H9 (cell line): ENCODE data around the gene SSTR3. TPM values are rescaled to one million over a fixed set of nuclear protein-coding genes. Genes with fewer than 3 reads are reported as not detected.

ENCODE experiments used
- DNase-seq: peaks from one replicate; pipeline ENCODE4 v3.0.0-alpha.2; 2017
- H2AFZ ChIP-seq: one replicate; pipeline ENCODE4 v1.6.1; 2013; ENCODE audit warnings: mild to moderate bottlenecking, low read length, control low read depth, moderate library complexity
- H2AK5ac ChIP-seq: 2 replicates; pipeline ENCODE4 v1.6.1; 2013; ENCODE audit warnings: low read length, control low read depth, mixed read lengths; ENCODE audit not compliant: insufficient read length
- H2BK120ac ChIP-seq: one replicate; pipeline ENCODE4 v1.6.1; 2013; ENCODE audit warnings: low read depth, mild to moderate bottlenecking, low read length, control low read depth, inconsistent platforms; ENCODE audit not compliant: poor library complexity, severe bottlenecking
- H2BK12ac ChIP-seq: 2 replicates; pipeline ENCODE4 v1.6.1; 2013; ENCODE audit warnings: low read length, control low read depth, mixed read lengths, low read depth; ENCODE audit not compliant: insufficient read length
- H2BK15ac ChIP-seq: 2 replicates; pipeline ENCODE4 v1.6.1; 2013; ENCODE audit warnings: low read depth, low read length, control low read depth
- H2BK20ac ChIP-seq: one replicate; pipeline ENCODE4 v1.6.1; 2013; ENCODE audit warnings: low read depth, mild to moderate bottlenecking, low read length, control low read depth, inconsistent platforms; ENCODE audit not compliant: poor library complexity, severe bottlenecking
- H2BK5ac ChIP-seq: 2 replicates; pipeline ENCODE4 v1.6.1; 2013; ENCODE audit warnings: low read length, control low read depth, mixed read lengths; ENCODE audit not compliant: insufficient read length
- H3K14ac ChIP-seq: 2 replicates; pipeline ENCODE4 v1.6.1; 2013; ENCODE audit warnings: low read length, control low read depth; ENCODE audit not compliant: insufficient read depth
- H3K18ac ChIP-seq: 2 replicates; pipeline ENCODE4 v1.6.1; 2013; ENCODE audit warnings: low read depth, mild to moderate bottlenecking, mixed read lengths, low read length, control low read depth; ENCODE audit not compliant: insufficient read length
- H3K23ac ChIP-seq: 2 replicates; pipeline ENCODE4 v1.6.1; 2013; ENCODE audit warnings: low read length, control low read depth, mixed read lengths, low read depth; ENCODE audit not compliant: insufficient read length
- H3K23me2 ChIP-seq: 2 replicates; pipeline ENCODE4 v1.6.1; 2013; ENCODE audit warnings: low read depth, mild to moderate bottlenecking, mixed read lengths, low read length, control low read depth; ENCODE audit not compliant: insufficient read length, poor library complexity, severe bottlenecking
- H3K27ac ChIP-seq: 2 replicates; pipeline ENCODE4 v1.5.1; 2013; ENCODE audit warnings: low read length, control low read depth, mixed read lengths, low read depth; ENCODE audit not compliant: insufficient read length
- H3K27me3 ChIP-seq: 2 replicates; pipeline ENCODE4 v1.6.1; 2013; ENCODE audit warnings: low read length, control low read depth, inconsistent platforms; ENCODE audit not compliant: insufficient read depth
- H3K4ac ChIP-seq: 2 replicates; pipeline ENCODE4 v1.6.1; 2013; ENCODE audit warnings: low read depth, mild to moderate bottlenecking, control low read depth, inconsistent platforms, low read length, moderate library complexity
- H3K4me1 ChIP-seq: 2 replicates; pipeline ENCODE4 v1.6.1; 2013; ENCODE audit warnings: low read length, control low read depth, inconsistent platforms; ENCODE audit not compliant: insufficient read depth
- H3K4me2 ChIP-seq: 2 replicates; pipeline ENCODE4 v1.6.1; 2013; ENCODE audit warnings: low read length, control low read depth, mixed read lengths; ENCODE audit not compliant: insufficient read length, insufficient read depth
- H3K56ac ChIP-seq: 2 replicates; pipeline ENCODE4 v1.6.1; 2013; ENCODE audit warnings: low read depth, mild to moderate bottlenecking, mixed read lengths, low read length, control low read depth; ENCODE audit not compliant: insufficient read length
- H3K79me1 ChIP-seq: 2 replicates; pipeline ENCODE4 v1.6.1; 2013; ENCODE audit warnings: low read depth, mild to moderate bottlenecking, moderate library complexity, low read length, control low read depth, inconsistent platforms; ENCODE audit not compliant: insufficient read depth, poor library complexity, severe bottlenecking
- H3K79me2 ChIP-seq: 2 replicates; pipeline ENCODE4 v1.6.1; 2013; ENCODE audit warnings: low read length, control low read depth, inconsistent platforms; ENCODE audit not compliant: insufficient read depth
- H3K9ac ChIP-seq: 2 replicates; pipeline ENCODE4 v1.6.1; 2013; ENCODE audit warnings: low read length, control low read depth, mixed read lengths; ENCODE audit not compliant: insufficient read length; ENCODE audit errors: extremely low read depth
- H3K9me3 ChIP-seq: one replicate; pipeline ENCODE4 v1.6.1; 2013; ENCODE audit warnings: low read depth, low read length, inconsistent platforms; ENCODE audit not compliant: control insufficient read depth
- H3T11ph ChIP-seq: one replicate; pipeline ENCODE4 v1.6.1; 2013; ENCODE audit warnings: mild to moderate bottlenecking, low read length, control low read depth, inconsistent platforms
- H4K20me1 ChIP-seq: one replicate; pipeline ENCODE4 v1.6.1; 2013; ENCODE audit not compliant: control insufficient read depth, insufficient read length, insufficient read depth
- H4K5ac ChIP-seq: 2 replicates; pipeline ENCODE4 v1.6.1; 2013; ENCODE audit warnings: low read depth, mild to moderate bottlenecking, mixed read lengths, low read length, control low read depth; ENCODE audit not compliant: insufficient read length
- H4K8ac ChIP-seq: replicated peaks from 2 replicates; pipeline ENCODE4 v1.6.1; 2013; ENCODE audit warnings: low read length, control low read depth, mixed read lengths, low read depth; ENCODE audit not compliant: insufficient read length
- H4K91ac ChIP-seq: 2 replicates; pipeline ENCODE4 v1.6.1; 2013; ENCODE audit warnings: low read depth, mild to moderate bottlenecking, moderate library complexity, mixed read lengths, low read length, control low read depth; ENCODE audit not compliant: insufficient read length
- H3K27ac Mint-ChIP-seq, 3 experiments: 2 replicates in 2 of 3; 3 replicates in 1 of 3; pipeline ENCODE4 v1.8.0; 2020 to 2021; ENCODE audit warnings: mixed read lengths in 3 of 3, mild to moderate bottlenecking in 1 of 3, moderate library complexity in 1 of 3
- H3K27me3 Mint-ChIP-seq: 2 replicates; pipeline ENCODE4 v1.8.0; 2021; ENCODE audit warnings: low read depth, mild to moderate bottlenecking, moderate library complexity, mixed read lengths
- H3K36me3 Mint-ChIP-seq, 3 experiments: 2 replicates in 2 of 3; 3 replicates in 1 of 3; pipeline ENCODE4 v1.8.0; 2020 to 2021; ENCODE audit warnings: low read depth in 3 of 3, mixed read lengths in 3 of 3; ENCODE audit not compliant: insufficient read depth in 1 of 3
- H3K4me1 Mint-ChIP-seq, 2 experiments: 2 replicates each; pipeline ENCODE4 v1.8.0; 2020; ENCODE audit warnings: mixed read lengths in 2 of 2
- H3K4me3 Mint-ChIP-seq, 2 experiments: 2 replicates in 1 of 2; 3 replicates in 1 of 2; pipeline ENCODE4 v1.8.0; 2020 to 2021; ENCODE audit warnings: mild to moderate bottlenecking in 2 of 2, mixed read lengths in 2 of 2, moderate library complexity in 1 of 2
- H3K9me3 Mint-ChIP-seq, 2 experiments: 2 replicates in 1 of 2; 3 replicates in 1 of 2; pipeline ENCODE4 v1.8.0; 2020; ENCODE audit warnings: mild to moderate bottlenecking in 2 of 2, mixed read lengths in 2 of 2, moderate library complexity in 1 of 2
- CTCF ChIP-seq: fragments of 200-600 bp; sonication (generic); conservative IDR thresholded peaks from 3 replicates; pipeline ENCODE4 v1.8.0; 2021; ENCODE audit warnings: antibody characterized with exemption, mild to moderate bottlenecking
- WGBS: extraction: QIAGEN DNeasy Blood & Tissue Kit; methylation state at CpG from one replicate; pipeline ENCODE4 v1.1.7; 2013; ENCODE audit warnings: missing lambda C conversion rate, low lambda C conversion rate, mixed read lengths; ENCODE audit not compliant: insufficient read length; ENCODE audit errors: extremely low coverage; 5-methylcytosine and 5-hydroxymethylcytosine counted together
- total RNA-seq: library from RNA; stranded (reverse); gene quantifications from 2 replicates; pipeline ENCODE4 v1.2.1, GENCODE V29; 2021

The SSTR3 gene
- total RNA-seq, 1 experiment from 2014 or later, result 0.68 TPM

- Histone ChIP-seq H3K23me2 (no peaks in the 10 kb centered on the region), H3K9me3 (no peaks in the 10 kb centered on the region), H3T11ph (no peak overlapping the region), H3K4me1 (no peaks in the 10 kb centered on the region), H2BK120ac (no peak overlapping the region), H2AK5ac (no peak overlapping the region), H3K18ac (no peak overlapping the region), H2BK12ac (no peak overlapping the region), H3K23ac (no peak overlapping the region), H3K79me1 (no peaks in the 10 kb centered on the region), H3K27ac (no peak overlapping the region), H3K14ac (no peak overlapping the region), H3K27me3 (no peaks in the 10 kb centered on the region), H4K20me1 (no peaks in the 10 kb centered on the region), H3K56ac (no peak overlapping the region), H2BK20ac (no peak overlapping the region), H3K4ac (no peak overlapping the region), H4K8ac (no peak overlapping the region), H2AFZ (no peak overlapping the region), H4K5ac (no peak overlapping the region), H3K9ac (no peak overlapping the region), H4K91ac (no peak overlapping the region), H2BK15ac (no peak overlapping the region), H3K4me2 (no peak overlapping the region), H2BK5ac (no peak overlapping the region), H3K79me2 (no peaks in the 10 kb centered on the region)
- DNase-seq, result no peak
- Mint-ChIP-seq H3K4me1 (peaks cover 20 to 44% of the 10 kb centered on the region in 2 experiments), H3K4me3 (no peak overlapping the region), H3K9me3 (no peaks in the 10 kb centered on the region), H3K27ac (peak overlapping the region in 1 of 3 experiments; percentile 74; a peak in 1 of 7 replicates), H3K36me3 (no peaks in the 10 kb centered on the region), H3K27me3 (peaks cover 47% of the 10 kb centered on the region)
- no peak for TF ChIP-seq CTCF
- no CpG with 5 or more reads among the region's 13 CpGs for WGBS
These were observed 2.4 kb upstream of the SSTR3 start for GRCh38 chr22:37214731-37215030.
